Bronchial epithelial cell (primary cell): Measurements from ENCODE around the gene NOL11. TPM values are rescaled to one million over a fixed set of nuclear protein-coding genes. Genes with fewer than 3 reads are reported as not detected.

Source experiments
- DNase-seq: peaks from one replicate; pipeline ENCODE4 v3.0.0-alpha.2; 2010; ENCODE audit warnings: low read depth
- FAIRE-seq: peaks from 2 replicates; lab custom pipeline; 2011; peaks lifted over from hg19 to GRCh38; lab: Jason Lieb, UNC
- H3K27me3 ChIP-seq: 2 replicates; pipeline ENCODE4 v1.5.1; 2011; ENCODE audit warnings: low read length; ENCODE audit not compliant: control insufficient read depth, insufficient read depth
- H3K36me3 ChIP-seq: 2 replicates; pipeline ENCODE4 v1.5.1; 2011; ENCODE audit warnings: low read length; ENCODE audit not compliant: control insufficient read depth, insufficient read depth
- H3K4me3 ChIP-seq: 2 replicates; pipeline ENCODE4 v1.5.1; 2011; ENCODE audit warnings: mild to moderate bottlenecking, low read depth, low read length, control low read depth
- total RNA-seq: library from RNA; depleted of rRNA; stranded (reverse); fragments of >200 nt; gene quantifications from 2 replicates; pipeline ENCODE4 v1.2.1, GENCODE V29; 2014
- TF ChIP-seq, protein P1 (sequence below): IDR thresholded peaks from 2 replicates; pipeline ENCODE4 v1.5.1; 2011; ENCODE audit warnings: mild to moderate bottlenecking, moderate library complexity, low read length, control low read depth, inconsistent platforms; ENCODE audit not compliant: insufficient read depth, severe bottlenecking

Gene NOL11
- total RNA-seq, 1 donor from 2014 or later = 29.2 TPM

DNA sequence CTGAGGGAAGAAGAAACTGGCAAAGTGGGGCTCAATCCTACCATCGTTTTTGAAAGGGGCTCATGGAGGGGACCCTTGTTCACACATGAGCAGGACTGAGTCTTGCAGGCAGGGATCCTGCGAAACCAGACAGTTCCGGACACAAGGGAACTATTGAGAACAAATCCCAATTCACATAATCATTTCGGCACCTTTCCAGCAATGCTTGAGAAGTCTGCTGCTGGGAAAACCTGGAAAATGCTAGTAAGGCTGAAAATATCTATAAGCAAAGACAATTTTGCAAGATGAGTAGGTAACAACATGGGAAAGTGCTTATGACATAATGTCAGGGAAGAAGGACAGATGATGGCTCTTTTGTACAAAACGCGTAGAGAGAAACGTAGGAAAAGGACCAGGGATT, 55.5 kb downstream of the NOL11 start:
- TF ChIP-seq, protein P1, sequence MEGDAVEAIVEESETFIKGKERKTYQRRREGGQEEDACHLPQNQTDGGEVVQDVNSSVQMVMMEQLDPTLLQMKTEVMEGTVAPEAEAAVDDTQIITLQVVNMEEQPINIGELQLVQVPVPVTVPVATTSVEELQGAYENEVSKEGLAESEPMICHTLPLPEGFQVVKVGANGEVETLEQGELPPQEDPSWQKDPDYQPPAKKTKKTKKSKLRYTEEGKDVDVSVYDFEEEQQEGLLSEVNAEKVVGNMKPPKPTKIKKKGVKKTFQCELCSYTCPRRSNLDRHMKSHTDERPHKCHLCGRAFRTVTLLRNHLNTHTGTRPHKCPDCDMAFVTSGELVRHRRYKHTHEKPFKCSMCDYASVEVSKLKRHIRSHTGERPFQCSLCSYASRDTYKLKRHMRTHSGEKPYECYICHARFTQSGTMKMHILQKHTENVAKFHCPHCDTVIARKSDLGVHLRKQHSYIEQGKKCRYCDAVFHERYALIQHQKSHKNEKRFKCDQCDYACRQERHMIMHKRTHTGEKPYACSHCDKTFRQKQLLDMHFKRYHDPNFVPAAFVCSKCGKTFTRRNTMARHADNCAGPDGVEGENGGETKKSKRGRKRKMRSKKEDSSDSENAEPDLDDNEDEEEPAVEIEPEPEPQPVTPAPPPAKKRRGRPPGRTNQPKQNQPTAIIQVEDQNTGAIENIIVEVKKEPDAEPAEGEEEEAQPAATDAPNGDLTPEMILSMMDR = no peak
- Histone ChIP-seq H3K36me3 (no peaks in the 10 kb centered on the region), H3K4me3 (no peak overlapping the region), H3K27me3 (no peaks in the 10 kb centered on the region)
- FAIRE-seq (no peak), DNase-seq (no peak)

DNA sequence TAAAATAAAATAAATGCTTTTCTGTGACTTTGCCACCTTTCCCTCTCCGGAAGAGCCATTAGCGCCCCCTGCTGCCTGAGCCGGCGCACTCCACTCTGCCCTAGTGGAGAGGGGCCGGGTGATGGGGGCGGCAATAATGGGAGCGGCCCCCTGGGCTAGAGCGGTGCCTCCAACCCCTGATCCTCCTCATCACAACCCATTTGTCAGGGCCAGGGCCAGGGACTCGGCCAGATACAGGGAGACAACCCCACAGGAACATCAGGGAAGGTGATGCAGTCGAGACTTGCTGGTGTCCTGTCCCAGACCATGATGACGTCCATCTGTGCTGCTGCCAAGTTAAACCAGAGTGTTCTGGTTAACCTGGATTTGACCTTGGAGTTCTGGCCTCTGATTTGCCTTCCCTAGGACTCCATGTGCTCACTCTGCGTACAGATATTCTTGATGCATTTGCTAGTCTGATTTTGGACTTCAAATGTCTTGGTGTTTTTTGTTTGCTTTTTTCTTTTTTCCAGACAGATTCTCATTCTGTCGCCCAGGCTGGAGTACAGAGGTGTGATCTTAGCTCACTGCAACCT, 61.4 kb downstream of the NOL11 start:
- Histone ChIP-seq H3K36me3 (no peaks in the 10 kb centered on the region), H3K4me3 (no peak overlapping the region), H3K27me3 (no peaks in the 10 kb centered on the region)
- DNase-seq = peak; percentile 4
- TF ChIP-seq, protein P1 = peak; percentile 42
- FAIRE-seq = peak; percentile 28

DNA sequence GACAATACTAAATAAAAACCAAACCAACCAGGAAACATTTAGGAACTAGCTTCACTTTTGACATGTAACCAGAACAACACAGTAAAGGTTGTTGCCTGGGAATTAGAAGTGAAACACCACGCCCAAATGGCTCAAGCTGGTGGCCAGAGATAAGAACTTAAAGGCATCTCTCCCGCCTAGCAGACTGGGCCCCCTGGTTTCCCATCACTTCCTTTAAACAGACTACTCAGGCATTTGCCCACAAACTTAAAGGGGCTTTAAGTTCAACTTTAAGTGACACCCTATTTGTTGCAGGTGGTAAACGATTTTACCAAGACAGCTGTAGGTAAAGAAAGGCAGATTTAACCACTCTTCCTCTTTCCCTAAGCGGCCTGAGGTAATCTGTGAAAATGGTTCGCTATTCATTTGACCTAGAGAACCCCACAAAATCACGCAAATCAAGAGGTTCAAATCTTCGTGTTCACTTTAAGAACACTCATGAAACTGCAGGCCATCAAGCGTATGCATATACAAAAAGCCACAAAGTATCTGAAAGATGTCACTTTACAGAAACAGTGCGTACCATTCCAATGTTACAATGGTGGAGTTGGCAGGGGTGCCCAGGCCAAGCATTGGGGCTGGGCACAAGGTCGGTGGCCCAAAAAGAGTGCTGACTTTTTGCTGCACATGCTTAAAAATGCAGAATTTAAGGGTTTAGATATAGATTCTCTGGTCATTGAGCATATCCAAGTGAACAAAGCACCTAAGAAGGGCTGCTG, 66.8 kb downstream of the NOL11 start:
- TF ChIP-seq, protein P1 = no peak
- no peaks in the 10 kb centered on the region for H3K36me3 ChIP-seq
- H3K27me3 ChIP-seq = no peaks in the 10 kb centered on the region
- FAIRE-seq = peak; percentile 28
- no peak overlapping the region for H3K4me3 ChIP-seq
- DNase-seq = no peak

DNA sequence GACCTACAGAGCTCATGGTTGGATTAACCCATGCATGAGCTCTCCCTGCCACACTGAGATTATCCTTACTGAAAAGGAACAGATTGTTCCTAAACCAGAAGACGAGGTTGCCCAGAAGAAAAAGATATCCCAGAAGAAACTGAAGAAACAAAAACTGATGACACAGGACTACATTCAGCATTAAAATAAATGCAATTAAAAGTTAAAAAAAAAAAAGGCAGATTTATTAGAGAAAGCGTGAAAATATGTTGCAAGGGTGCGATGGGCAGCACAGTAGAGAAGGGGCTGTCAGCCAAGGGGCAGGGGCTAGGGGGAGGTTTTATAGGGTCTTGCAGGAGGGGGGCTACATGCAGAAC, 67.4 kb downstream of the NOL11 start:
- H3K4me3 ChIP-seq = no peak overlapping the region
- no peaks in the 10 kb centered on the region for H3K27me3 ChIP-seq
- TF ChIP-seq, protein P1 = no peak
- DNase-seq = no peak
- no peak for FAIRE-seq
- H3K36me3 ChIP-seq = no peaks in the 10 kb centered on the region

DNA sequence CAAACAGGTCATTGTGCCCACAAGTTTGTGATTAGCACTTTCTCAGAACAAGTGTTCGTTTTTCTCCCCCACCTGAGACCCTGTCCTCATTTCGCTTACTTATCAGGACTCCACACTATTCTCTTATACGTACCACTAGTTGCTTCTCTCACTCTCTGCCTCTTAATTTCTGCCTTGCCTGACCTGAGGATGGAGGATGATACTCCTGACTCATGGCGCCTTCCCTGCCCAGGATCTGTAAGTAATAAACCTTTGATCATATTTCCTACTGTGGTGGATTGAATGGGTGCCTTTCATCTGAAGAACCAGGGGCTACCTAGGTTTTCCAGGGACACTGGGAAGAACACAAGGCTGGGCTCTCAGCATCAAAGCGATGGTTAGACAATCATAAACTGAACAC, 67.8 kb downstream of the NOL11 start:
- DNase-seq (no peak), FAIRE-seq (no peak)
- no peaks in the 10 kb centered on the region for H3K27me3 ChIP-seq
- H3K36me3 ChIP-seq = no peaks in the 10 kb centered on the region
- TF ChIP-seq, protein P1 = no peak
- H3K4me3 ChIP-seq = no peak overlapping the region

Other genes with a start within 250 kb of the NOL11 start
- 18.7 and 23.8 TPM in 2 replicates for gene BPTF, start 107.6 kb downstream of the NOL11 start, total RNA-seq